Ascending aorta (tissue), 2 donors: ENCODE results near the gene FRMPD4. TPM values are rescaled to one million over a fixed set of nuclear protein-coding genes. Genes with fewer than 3 reads are reported as not detected.

Source experiments
- DNase-seq, 2 donors: peaks; one replicate each; pipeline ENCODE4 v3.0.0-alpha.2; 2019; ENCODE audit warnings: low spot score in 2 of 2
- H3K27ac ChIP-seq, 2 donors: fragments of 200-600 bp; sonication (generic); one replicate each; pipeline ENCODE4 v1.5.1; 2016 to 2017; ENCODE audit warnings: mild to moderate bottlenecking in 1 of 2
- H3K27me3 ChIP-seq: fragments of 200-600 bp; sonication (generic); one replicate; pipeline ENCODE4 v1.5.1; 2017
- H3K36me3 ChIP-seq, 2 donors: fragments of 200-600 bp; sonication (generic); one replicate each; pipeline ENCODE4 v1.5.1; 2016
- H3K4me1 ChIP-seq, 2 donors: fragments of 200-600 bp; sonication (generic); one replicate each; pipeline ENCODE4 v1.5.1; 2016 to 2017; ENCODE audit warnings: mild to moderate bottlenecking in 1 of 2
- H3K4me3 ChIP-seq, 2 donors: fragments of 200-600 bp; sonication (generic); one replicate each; pipeline ENCODE4 v1.5.1; 2016 to 2017; ENCODE audit warnings: mild to moderate bottlenecking in 1 of 2
- H3K9me3 ChIP-seq, 2 donors: fragments of 200-600 bp; sonication (generic); one replicate each; pipeline ENCODE4 v1.5.1; 2016
- intact Hi-C: fragments of 100-400 bp; cut with DNase I; formaldehyde crosslinking; loops from one replicate; pipeline ENCODE4 v1.15.1; 2023
- total RNA-seq: library from RNA; depleted of rRNA; stranded (reverse); fragments of >200 nt; gene quantifications from one replicate; pipeline ENCODE4 v1.1.0, GENCODE V29; 2016
- TF ChIP-seq, protein P1 (sequence below), 3 experiments: fragments of 200-600 bp in 2 of 3; fragments of 450-650 bp in 1 of 3; sonication (generic) in 2 of 3; IDR thresholded peaks; one replicate each; pipeline ENCODE4 v1.5.1; 2016 to 2019; ENCODE audit warnings: antibody characterized with exemption in 3 of 3, mild to moderate bottlenecking in 1 of 3, moderate library complexity in 1 of 3

FRMPD4 gene
- total RNA-seq, 1 donor from 2014 or later: not detected

DNA sequence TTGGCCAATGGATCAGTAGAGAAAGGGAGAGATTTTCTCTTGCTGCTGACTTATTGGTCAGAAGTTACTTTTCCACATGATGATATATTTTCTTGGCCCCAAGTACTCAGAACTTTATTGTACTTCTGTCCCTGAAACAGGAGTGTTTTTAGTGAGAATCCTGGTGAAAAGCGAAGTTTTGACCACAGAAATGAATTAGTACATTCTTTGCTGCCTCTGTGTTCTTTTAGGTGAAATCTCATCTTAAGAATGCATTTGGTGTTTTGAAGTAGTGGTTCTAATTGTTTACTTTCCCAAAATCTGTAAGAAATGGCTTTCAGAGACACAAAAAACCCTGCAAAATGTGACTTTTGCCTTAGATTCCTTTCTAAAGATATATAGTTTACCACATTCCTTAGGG lies 240.4 kb downstream of the FRMPD4 start:
- intact Hi-C loops: no loop called here
- TF ChIP-seq, protein P1, sequence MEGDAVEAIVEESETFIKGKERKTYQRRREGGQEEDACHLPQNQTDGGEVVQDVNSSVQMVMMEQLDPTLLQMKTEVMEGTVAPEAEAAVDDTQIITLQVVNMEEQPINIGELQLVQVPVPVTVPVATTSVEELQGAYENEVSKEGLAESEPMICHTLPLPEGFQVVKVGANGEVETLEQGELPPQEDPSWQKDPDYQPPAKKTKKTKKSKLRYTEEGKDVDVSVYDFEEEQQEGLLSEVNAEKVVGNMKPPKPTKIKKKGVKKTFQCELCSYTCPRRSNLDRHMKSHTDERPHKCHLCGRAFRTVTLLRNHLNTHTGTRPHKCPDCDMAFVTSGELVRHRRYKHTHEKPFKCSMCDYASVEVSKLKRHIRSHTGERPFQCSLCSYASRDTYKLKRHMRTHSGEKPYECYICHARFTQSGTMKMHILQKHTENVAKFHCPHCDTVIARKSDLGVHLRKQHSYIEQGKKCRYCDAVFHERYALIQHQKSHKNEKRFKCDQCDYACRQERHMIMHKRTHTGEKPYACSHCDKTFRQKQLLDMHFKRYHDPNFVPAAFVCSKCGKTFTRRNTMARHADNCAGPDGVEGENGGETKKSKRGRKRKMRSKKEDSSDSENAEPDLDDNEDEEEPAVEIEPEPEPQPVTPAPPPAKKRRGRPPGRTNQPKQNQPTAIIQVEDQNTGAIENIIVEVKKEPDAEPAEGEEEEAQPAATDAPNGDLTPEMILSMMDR (IDR thresholded peaks at IDR 0.05): no peak

DNA sequence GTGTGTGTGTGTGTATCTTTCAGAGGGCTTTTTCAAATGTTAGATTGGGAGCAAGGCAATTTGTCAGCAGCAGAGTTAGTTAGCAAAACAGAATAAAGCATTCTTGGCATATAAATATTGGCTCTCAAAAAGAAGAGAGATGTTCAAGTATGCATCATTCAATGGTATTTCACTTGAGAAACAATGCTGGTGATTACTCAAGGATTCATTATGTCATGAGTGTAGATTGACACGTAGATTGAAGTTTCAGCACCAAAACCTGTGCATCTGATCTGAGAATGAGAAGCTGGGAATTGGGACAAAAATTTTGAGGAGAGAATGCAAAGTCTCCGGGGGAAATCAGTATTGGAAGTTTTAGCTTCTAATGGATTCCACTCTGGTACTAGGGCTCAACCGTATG lies 241.4 kb downstream of the FRMPD4 start:
- H3K27me3 ChIP-seq: no peaks in the 10 kb centered on the region
- DNase-seq: no peak
- H3K4me3 ChIP-seq: no peak overlapping the region
- intact Hi-C loops: no loop called here
- TF ChIP-seq, protein P1 (IDR thresholded peaks at IDR 0.05): no peak
- no peaks in the 10 kb centered on the region for H3K4me1 ChIP-seq
- no peaks in the 10 kb centered on the region for H3K36me3 ChIP-seq
- no peak overlapping the region for H3K27ac ChIP-seq
- no peaks in the 10 kb centered on the region for H3K9me3 ChIP-seq

More for the DNA sequence above, 240.4 kb downstream of the FRMPD4 start:
- no peaks in the 10 kb centered on the region for H3K27me3 ChIP-seq
- no peak for DNase-seq
- no peaks in the 10 kb centered on the region for H3K9me3 ChIP-seq
- no peak overlapping the region for H3K27ac ChIP-seq
- H3K4me1 ChIP-seq: no peaks in the 10 kb centered on the region
- no peak overlapping the region for H3K4me3 ChIP-seq
- no peaks in the 10 kb centered on the region for H3K36me3 ChIP-seq

DNA sequence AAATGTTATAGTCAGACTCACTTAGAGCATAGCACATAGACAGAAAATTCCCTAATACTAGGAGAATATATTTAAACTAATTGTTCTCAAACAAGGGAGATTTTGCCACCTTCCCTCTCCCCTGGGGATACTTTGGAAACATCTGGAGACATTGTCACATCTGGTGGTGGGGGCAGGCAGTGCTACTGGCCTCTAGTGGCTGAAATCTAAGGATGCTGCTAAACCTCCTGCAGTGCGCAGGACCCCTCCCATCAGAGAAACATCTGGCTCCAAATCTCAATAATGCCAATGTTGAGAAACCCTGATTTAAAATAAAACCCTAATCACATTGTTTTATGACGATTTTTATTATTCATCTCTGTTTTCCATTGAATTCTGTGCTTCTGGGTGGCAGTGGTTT lies 244.9 kb downstream of the FRMPD4 start:
- DNase-seq: no peak
- H3K27me3 ChIP-seq: no peaks in the 10 kb centered on the region
- TF ChIP-seq, protein P1 (IDR thresholded peaks at IDR 0.05): no peak
- no peaks in the 10 kb centered on the region for H3K36me3 ChIP-seq
- H3K4me1 ChIP-seq: no peaks in the 10 kb centered on the region
- intact Hi-C loops: no loop called here
- no peak overlapping the region for H3K27ac ChIP-seq
- no peaks in the 10 kb centered on the region for H3K9me3 ChIP-seq
- H3K4me3 ChIP-seq: no peak overlapping the region

DNA sequence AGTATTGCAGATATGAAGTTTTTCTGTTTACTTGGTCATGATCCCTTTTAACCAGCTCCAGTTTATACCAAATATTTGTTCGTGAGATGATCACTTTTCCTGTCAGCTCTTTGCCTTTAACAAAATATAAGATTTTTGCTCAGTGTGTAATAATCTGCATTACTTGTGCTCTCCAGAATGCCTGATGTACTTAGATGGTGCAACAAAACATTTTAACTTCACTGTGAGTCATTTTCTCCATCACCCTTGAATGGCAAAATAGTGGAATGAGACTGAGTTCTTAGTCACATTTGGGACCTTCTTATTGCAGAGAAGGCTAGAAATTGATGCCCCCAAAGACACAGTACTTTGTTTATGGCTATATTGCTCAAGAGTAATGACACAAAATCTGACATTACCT lies 252.0 kb downstream of the FRMPD4 start:
- DNase-seq: no peak
- TF ChIP-seq, protein P1 (IDR thresholded peaks at IDR 0.05): no peak
- Histone ChIP-seq H3K9me3 (no peaks in the 10 kb centered on the region), H3K27me3 (no peaks in the 10 kb centered on the region), H3K36me3 (no peaks in the 10 kb centered on the region), H3K4me1 (no peaks in the 10 kb centered on the region), H3K4me3 (no peak overlapping the region), H3K27ac (no peak overlapping the region)
- intact Hi-C loops: no loop called here

DNA sequence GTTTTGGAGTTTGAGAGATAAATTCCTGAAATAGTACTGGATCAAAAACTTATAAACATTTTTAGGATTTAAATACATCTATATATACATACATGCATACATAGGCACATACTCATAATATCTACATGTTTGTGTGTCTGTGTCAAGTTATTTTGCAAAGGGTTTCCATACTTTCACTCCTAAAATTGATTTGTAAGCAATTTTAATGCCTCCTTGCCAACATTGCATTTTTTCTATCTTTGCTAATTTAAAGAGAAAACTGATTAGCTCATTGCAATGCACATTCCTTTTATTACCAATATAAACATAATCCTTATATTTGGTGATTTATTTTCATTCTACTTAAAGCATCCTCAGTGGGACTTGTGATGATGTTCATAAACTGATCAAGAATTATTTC lies 258.3 kb downstream of the FRMPD4 start:
- H3K9me3 ChIP-seq: no peaks in the 10 kb centered on the region
- no peak for DNase-seq
- intact Hi-C loops: no loop called here
- H3K4me3 ChIP-seq: no peak overlapping the region
- no peaks in the 10 kb centered on the region for H3K27me3 ChIP-seq
- no peak overlapping the region for H3K27ac ChIP-seq
- H3K36me3 ChIP-seq: no peaks in the 10 kb centered on the region
- TF ChIP-seq, protein P1 (IDR thresholded peaks at IDR 0.05): no peak
- no peaks in the 10 kb centered on the region for H3K4me1 ChIP-seq

DNA sequence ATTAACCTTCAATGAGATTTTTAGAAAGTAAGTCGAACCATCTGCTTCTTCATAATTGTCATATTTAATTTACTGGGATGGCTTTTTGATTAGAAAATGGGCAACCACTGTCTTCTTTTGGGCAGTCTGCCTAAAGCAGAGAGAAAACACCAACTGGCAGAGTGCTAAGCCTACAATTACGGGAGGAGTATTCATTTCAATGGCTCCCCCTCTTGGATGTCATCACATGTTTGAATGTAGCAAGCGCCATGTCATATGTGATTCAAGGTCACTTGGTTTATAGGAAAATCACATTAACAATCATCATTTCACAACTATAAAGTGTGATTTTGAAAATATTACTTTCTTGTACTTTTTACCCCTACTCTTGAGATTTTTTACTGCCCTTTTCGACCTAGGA lies 261.9 kb downstream of the FRMPD4 start:
- H3K27ac ChIP-seq: no peak overlapping the region
- H3K4me1 ChIP-seq: no peaks in the 10 kb centered on the region
- no peaks in the 10 kb centered on the region for H3K9me3 ChIP-seq
- TF ChIP-seq, protein P1 (IDR thresholded peaks at IDR 0.05): no peak
- H3K27me3 ChIP-seq: no peaks in the 10 kb centered on the region
- intact Hi-C loops: no loop called here
- DNase-seq: no peak
- H3K4me3 ChIP-seq: no peak overlapping the region
- H3K36me3 ChIP-seq: no peaks in the 10 kb centered on the region
